GM12873 (cell line): Measurements from ENCODE around the gene MIF4GD.

Experiments
- CTCF ChIP-seq: IDR thresholded peaks from 2 replicates; pipeline ENCODE4 v1.5.1; 2012; ENCODE audit warnings: low read depth, mild to moderate bottlenecking, moderate library complexity, low read length, control low read depth; ENCODE audit not compliant: insufficient read depth; ENCODE audit errors: missing control alignments

The MIF4GD gene

GRCh38 chr17:75245011-75245410 lies 26.0 kb downstream of the MIF4GD start:
- no peak for TF ChIP-seq CTCF

GRCh38 chr17:75244133-75244866 lies 26.7 kb downstream of the MIF4GD start:
- TF ChIP-seq CTCF: no peak

GRCh38 chr17:75242461-75243042 lies 28.5 kb downstream of the MIF4GD start:
- no peak for TF ChIP-seq CTCF

GRCh38 chr17:75241996-75242460 lies 29.0 kb downstream of the MIF4GD start:
- TF ChIP-seq CTCF: no peak

GRCh38 chr17:75241502-75241901 lies 29.5 kb downstream of the MIF4GD start:
- no peak for TF ChIP-seq CTCF

- no peak for TF ChIP-seq CTCF
Observed at GRCh38 chr17:75241143-75241430, 29.9 kb downstream of the MIF4GD start.

- TF ChIP-seq CTCF: peak; percentile 80
Observed at GRCh38 chr17:75240394-75241142, 30.5 kb downstream of the MIF4GD start.
